GM18861 (cell line): ENCODE measurements around the gene ARHGAP10.

ENCODE experiments used
- ATAC-seq: cut with Tn5 transposase; IDR thresholded peaks from one replicate; pipeline ENCODE4 v1.9.1; 2021; ENCODE audit not compliant: unreplicated experiment

Gene ARHGAP10

DNA sequence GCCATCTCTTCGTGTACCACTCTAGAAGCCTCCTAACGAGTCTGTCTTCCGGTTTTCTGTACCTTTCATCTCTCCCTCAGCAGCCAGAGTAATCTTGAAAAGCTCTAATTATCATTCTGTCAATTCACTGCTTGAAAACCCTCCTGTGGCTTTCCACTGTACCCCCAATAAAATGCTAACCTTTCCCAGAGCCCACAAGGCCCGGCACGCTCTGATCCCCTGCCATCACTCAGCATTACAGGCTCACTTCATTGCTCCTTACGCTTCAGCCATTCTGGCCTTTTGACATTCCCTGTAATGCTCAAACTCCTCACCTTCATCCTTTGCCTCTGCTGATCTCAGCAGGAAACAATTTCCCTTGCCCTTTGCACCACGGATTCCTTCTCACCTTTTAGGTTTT, 112.9 kb downstream of the ARHGAP10 start:
- no peak for ATAC-seq

DNA sequence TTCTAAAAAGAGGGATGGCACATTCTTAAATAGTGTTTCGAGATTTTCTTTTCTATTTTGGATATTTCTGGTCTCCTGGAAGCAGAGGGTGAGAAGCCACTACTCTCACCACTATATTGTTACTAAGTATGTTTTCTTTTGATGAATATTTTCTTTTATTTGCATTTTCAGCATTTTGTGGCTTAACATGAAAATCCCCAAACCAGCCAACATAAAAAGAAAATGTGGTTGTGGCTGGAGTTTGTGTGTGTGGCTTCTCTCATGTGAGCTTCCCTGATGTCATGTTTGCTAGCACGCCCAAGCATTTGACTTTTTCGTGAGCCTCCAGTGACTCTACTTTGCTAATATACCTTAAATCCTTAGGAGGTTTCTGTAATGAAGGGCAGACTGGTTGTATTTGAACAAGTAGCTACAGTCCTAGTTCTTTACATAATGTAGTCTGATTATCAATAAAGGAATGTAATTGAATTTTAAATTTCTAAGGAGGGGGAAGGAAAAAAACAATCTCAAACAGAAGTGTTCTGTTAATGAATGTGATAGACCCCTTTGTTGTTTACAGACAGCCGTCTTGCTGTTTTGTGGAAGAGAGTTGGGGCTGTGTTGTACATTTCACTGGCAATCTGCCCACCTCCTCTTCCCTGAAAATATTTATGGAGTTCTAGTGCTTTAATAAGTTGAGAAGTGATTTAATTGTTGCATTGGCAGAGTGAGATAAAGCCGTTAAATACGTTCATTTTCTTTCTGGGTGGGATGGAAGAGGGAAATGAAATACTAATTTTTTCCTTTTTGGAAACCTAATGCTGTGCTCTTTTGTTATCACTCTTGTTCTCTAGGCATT, 114.6 kb downstream of the ARHGAP10 start:
- peak; percentile 88 for ATAC-seq

DNA sequence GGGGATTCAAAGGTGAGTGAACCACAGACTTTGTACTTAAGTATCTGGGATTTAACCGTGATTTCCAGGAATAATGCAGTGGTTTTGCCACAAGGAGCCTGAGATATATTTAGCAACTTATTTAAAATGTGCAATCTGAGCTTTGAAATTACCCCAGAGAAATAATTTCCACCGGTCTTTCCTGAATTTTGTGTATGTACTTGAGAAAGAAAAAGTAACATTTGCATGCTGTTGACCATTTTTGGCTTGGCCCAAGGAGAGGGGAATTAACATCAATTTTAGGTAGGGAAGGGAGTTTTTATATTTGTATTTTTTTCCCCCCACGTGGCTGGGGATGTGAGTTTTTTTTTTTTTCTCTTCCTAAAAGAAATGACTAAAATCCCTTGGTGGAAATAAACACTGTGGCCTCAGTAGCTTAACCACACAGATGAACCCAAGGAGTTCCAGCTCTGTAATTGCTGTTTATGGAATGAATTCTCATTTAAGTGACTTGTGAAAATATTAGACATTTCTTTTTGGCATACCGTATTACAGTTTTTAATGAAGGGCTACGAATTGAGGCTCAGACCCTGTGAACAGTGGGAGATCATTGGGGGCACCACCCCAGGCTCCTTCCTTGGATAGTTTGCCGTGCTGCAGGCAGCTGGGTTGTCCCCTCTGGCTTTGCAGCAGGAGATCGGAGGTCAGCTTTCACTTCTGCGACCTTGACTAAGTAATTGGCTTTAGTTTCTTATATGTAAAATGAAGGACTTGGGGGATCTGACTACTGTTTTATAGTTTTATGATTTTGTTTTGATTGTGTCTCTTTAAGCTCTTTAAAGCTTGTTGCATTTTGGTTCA, 116.1 kb downstream of the ARHGAP10 start:
- no peak for ATAC-seq

DNA sequence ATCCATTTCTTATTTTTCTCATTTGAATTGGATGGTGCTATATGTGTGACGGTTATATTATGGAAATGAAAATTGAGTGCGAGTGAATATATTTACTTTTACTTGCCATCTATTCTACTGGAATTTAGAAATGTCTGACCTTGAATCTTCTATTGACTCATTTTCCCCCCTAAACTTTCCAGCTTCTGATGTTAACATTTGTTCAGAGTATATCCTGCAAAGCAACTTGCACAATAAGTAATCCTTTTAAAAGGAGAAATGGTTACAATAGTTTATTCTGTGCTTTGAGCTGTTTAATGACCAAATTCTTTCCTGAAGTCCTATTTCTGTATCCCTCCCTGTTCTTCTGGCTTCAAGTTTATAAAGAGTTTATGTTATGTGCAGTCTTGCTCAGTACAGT, 116.7 kb downstream of the ARHGAP10 start:
- ATAC-seq = no peak

GRCh38 chr4:147851135-147851534, 119.2 kb downstream of the ARHGAP10 start:
- ATAC-seq = no peak

DNA sequence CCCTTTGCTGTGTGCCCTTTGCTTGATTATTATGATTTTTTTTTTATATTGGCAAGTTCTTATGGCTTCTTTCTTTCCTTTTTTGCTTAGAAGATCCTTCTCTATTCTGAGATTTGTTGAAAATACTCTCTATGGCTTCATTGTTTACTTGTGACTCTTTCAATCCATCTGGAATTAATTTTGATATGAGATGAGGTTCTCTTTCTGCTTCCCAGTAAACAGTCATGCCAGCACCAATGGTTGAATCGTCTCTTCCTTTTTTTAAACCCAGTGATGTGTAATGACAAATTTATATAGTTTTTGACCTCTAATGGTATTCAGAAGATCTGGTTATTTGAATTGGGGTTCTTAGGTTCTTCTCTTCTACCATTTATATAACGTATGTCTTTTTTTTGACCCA, 121.8 kb downstream of the ARHGAP10 start:
- ATAC-seq = no peak

GRCh38 chr4:147854154-147854553, 122.3 kb downstream of the ARHGAP10 start:
- ATAC-seq = no peak

GRCh38 chr4:147855571-147856009, 123.7 kb downstream of the ARHGAP10 start:
- no peak for ATAC-seq

DNA sequence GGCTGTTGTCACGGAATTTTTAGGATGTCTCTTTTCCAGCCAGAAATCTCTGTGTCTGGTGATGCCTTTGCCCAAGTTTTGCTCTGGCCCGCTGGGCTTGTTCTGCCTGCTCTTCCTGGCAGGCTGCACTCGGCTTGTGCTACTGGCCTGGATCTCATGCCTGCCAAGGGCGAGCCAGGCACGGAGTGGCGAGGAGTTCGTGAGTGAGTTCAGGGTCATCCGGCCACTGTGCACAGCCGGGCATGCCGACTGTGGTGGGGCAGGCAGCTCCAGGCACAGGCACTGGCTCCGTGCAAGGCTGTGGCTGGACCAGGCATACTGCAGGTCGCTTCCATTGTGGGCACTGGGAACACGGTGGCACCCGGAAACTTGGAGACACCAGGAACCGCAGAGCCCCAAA, 129.1 kb downstream of the ARHGAP10 start:
- no peak for ATAC-seq

- ATAC-seq = no peak
Measured at GRCh38 chr4:147862043-147862692, 130.3 kb downstream of the ARHGAP10 start.

DNA sequence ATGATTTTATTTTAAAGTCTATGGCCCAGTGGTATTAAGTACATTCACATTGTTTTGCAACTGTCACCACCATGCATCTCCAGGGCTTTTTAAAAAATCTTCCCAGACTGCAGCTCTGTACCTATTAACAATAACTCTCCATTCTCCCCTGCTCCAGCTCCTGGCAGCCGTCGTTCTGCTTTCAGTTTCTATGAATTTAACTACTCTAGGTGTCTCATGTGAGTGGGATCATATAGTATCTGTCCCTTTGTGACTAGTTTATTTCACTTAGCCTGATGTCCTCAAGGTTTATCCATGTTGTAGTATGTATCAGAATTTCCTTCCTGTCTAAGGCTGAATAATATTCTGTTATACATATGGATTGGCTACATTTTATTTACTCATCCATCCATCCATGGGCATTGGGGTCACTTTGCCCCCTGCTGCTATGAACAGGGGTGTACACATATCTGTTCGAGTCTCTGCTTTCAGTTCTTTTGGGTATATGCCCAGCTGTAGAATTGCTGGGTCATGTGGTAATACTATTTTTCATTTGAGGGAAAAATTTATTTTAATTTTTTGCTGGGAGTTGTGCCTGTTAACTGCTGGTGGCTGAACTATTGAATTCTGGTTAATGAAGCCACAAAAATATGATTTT, 131.3 kb downstream of the ARHGAP10 start:
- ATAC-seq = peak; percentile 35

GRCh38 chr4:147863808-147864472, 132.1 kb downstream of the ARHGAP10 start:
- ATAC-seq = no peak

GRCh38 chr4:147864607-147865006, 132.7 kb downstream of the ARHGAP10 start:
- ATAC-seq = no peak

GRCh38 chr4:147865926-147866325, 134.0 kb downstream of the ARHGAP10 start:
- no peak for ATAC-seq

DNA sequence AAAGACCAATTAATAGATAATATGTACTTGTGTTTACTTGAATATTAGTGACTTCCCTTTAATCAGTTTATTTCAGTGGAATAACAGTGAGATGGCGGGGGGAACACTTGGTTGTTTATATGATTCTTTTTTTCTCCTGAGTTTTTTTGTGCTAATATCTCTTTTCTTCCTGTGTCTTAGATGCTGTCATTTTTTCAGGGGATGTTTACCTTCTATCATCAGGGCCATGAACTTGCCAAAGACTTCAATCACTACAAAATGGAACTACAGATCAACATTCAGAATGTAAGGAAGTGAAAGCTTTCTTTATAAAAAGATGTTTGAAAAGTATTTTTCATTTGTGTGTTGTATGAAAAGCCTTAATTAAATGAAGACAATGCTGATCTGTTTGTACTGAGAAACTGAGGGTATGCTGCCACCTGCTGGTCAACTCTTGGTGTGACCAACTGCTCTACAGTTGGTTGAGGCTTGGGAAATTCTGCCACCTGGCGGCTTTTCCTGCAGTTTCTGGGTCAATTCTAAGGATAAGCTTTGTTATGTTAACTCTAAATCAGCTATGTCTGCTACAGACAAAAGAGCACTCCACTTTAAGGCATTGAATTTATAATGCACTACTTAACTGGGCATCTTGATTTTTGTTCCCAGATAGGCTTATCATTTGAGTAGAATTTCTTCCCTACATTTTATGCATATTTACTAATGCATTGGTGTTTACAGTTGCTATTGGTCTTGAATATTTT, 134.8 kb downstream of the ARHGAP10 start:
- ATAC-seq = peak; percentile 84

- no peak for ATAC-seq
Measured at GRCh38 chr4:147874109-147874508, 142.2 kb downstream of the ARHGAP10 start.

DNA sequence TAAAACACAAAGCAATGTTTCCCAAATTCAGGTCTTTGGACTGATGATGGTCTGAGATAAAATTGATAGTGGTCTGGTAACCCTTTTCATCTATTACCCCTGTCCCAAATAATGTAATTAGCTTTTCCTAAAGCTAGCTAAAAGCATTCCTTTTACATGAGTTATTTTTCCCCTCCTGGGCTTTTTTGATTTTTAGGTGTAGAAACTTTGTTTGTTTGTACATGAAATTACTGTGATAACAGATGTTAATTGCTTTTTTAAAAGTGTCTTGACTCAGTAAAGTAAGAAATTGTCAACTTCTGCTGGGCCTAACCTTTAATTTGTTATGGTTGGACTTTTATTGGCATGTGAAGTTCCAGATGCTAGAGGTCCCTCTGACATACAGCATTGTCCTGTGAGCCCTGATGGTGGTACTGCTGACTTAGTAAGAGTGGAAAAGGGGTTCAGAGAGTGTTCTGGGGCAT, 145.5 kb downstream of the ARHGAP10 start:
- no peak for ATAC-seq

DNA sequence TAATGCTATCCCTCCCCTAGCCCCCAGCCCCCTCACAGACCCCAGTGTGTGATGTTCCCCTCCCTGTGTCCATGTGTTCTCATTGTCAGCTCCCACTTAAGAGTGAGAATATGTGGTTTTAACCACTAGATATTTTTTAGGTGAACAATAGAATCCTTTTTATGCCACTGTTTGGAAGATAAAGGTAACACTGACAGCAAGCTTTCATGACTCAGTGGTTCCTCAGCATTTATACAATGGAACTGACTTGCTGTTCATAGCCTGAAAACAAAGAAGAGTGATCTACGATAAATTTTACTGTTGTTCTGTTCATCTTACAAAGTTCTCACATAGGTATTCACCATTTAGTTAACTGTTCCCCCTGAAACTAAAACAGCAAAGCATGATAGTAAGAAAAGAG, 147.8 kb downstream of the ARHGAP10 start:
- ATAC-seq = no peak

- no peak for ATAC-seq
Measured at GRCh38 chr4:147880511-147880910, 148.6 kb downstream of the ARHGAP10 start.

DNA sequence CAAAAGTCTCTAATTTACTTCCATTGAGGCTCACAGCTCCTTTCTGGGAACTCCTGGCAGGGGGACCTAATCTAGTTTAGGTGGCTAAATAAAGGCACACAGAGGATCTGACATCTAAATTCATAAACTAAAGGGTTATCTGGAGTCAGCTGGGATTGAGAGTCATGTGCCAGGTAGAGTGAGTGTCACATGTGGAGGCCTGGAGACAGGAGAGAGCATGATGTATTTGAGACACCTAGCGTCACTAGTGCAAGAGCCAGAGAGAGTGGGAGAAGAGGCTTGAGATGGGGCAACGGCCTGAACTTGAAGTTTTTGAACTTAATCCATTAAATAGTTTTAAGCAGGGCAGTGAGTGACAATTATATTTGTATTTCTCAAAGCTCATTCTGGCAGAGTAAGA, 152.6 kb downstream of the ARHGAP10 start:
- no peak for ATAC-seq
